Measurements from ENCODE around the gene ZNF689. TPM values are rescaled to one million over a fixed set of nuclear protein-coding genes. Genes with fewer than 3 reads are reported as not detected.
A peak's percentile ranks its signal among the peaks of the same experiment; 100 is the strongest.

The ZNF689 gene
- polyA plus RNA-seq, result 1 to 10 TPM; 5.7 to 8.9 (median 7.0) TPM
- long read RNA-seq, donor 1, result 0 reads
- long read RNA-seq, donor 2, result 0 reads
- long read RNA-seq, donor 3, partial matches to known transcripts, result 0 of 2 reads
- long read RNA-seq, donor 3, other reads (novel, unspliced or antisense), result 0 of 2 reads
- long read RNA-seq, donor 4, result 0 reads
- long read RNA-seq, donor 5, partial matches to known transcripts, result 0 of 2 reads
- long read RNA-seq, donor 5, other reads (novel, unspliced or antisense), result 0 of 2 reads
- long read RNA-seq, donor 6, partial matches to known transcripts, result 0 of 1 reads
- long read RNA-seq, donor 6, other reads (novel, unspliced or antisense), result 0 of 1 reads
- long read RNA-seq, donor 7, partial matches to known transcripts, result 0 of 3 reads
- long read RNA-seq, donor 7, other reads (novel, unspliced or antisense), result 0 of 3 reads
- long read RNA-seq, donor 8, result 0 reads
- long read RNA-seq, donor 9, result 0 reads
- long read RNA-seq, donor 10, partial matches to known transcripts, result 0 of 2 reads
- long read RNA-seq, donor 10, other reads (novel, unspliced or antisense), result 0 of 2 reads

DNA sequence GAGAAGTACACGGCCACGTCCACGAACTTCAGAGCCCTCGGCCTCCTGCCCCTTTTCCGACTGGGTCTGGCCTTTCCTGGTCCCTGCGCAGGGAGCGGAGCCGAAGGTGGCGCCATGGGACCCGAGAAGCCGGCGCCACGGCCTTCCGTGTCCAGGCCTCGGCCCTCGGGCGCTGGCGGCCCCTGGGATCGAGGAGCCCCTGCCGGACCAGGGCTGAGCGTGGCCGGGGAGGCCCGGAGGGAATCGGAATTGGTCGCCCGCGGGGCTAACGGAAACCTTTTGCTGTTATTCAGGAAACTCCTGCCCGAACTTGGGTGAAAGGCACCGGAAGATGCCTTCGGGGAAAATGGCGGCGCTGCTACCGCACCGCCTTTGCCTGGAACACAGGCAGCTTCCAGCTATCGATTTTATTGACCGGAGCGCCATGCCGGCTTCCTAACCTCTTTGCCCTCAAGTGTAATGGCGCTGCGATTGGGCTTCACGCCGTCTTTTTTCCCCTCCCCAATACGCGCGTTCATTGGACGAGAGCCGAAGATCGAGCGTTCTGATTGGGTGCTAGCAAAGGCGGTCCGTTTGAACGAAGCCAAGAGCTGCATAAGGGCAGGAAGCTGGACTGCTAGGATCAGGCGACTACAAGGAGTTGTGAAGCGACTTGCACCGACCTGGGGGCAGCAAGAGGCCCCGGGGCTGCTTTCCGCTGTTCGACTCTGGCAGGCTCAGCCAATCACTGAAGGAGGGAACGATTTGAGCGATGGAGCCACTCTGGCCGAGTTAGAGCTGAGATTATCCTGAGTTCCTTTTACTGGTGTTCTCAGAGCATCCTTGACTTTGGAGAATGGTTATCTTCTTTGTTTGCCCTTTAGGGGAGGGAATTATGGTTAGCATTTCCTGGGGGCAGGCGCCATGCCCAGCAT, at the start of gene ZNF689:
TSS of gene ZNF689 (minus strand) at position 464 of the 914 bp plus-strand sequence. CDS start at position 116, 348 bp downstream.
- H3K4me1 ChIP-seq (ENCODE audit: control insufficient read depth in 3 of 3, insufficient read depth in 2 of 3, low read depth in 1 of 3, low read length in 2 of 3), result peaks cover 0 to 9% (median 5%) of the 10 kb centered on the region in 3 donors
- WGBS, 3 donors, result 0% methylated on average over 59 to 63 of the region's 63 CpGs
- no peaks in the 10 kb centered on the region for H3K27me3 ChIP-seq (ENCODE audit: control insufficient read depth in 3 of 3, insufficient read depth in 3 of 3, low read length in 3 of 3)
- DNase-seq (peak; percentile 98 to 99), FAIRE-seq (no peak)
- H3K9me3 ChIP-seq (ENCODE audit: control insufficient read depth in 2 of 2, insufficient read depth in 1 of 2, low read depth in 1 of 2, low read length in 1 of 2), result no peaks in the 10 kb centered on the region
- H3K27ac ChIP-seq (ENCODE audit: low read depth in 1 of 3, low read length in 2 of 3), result peak within 1 kb of the TSS; percentile 86 to 96 (median 92)
- H3K36me3 ChIP-seq (ENCODE audit: control insufficient read depth in 3 of 3, insufficient read depth in 2 of 3, low read depth in 1 of 3, low read length in 3 of 3), result peaks cover 0 to 34% (median under 1%) of the 10 kb centered on the region in 3 donors
- peak within 1 kb of the TSS; percentile 67 to 89 (median 89) for H3K4me3 ChIP-seq (ENCODE audit: low read depth in 1 of 3, low read length in 3 of 3)

DNA sequence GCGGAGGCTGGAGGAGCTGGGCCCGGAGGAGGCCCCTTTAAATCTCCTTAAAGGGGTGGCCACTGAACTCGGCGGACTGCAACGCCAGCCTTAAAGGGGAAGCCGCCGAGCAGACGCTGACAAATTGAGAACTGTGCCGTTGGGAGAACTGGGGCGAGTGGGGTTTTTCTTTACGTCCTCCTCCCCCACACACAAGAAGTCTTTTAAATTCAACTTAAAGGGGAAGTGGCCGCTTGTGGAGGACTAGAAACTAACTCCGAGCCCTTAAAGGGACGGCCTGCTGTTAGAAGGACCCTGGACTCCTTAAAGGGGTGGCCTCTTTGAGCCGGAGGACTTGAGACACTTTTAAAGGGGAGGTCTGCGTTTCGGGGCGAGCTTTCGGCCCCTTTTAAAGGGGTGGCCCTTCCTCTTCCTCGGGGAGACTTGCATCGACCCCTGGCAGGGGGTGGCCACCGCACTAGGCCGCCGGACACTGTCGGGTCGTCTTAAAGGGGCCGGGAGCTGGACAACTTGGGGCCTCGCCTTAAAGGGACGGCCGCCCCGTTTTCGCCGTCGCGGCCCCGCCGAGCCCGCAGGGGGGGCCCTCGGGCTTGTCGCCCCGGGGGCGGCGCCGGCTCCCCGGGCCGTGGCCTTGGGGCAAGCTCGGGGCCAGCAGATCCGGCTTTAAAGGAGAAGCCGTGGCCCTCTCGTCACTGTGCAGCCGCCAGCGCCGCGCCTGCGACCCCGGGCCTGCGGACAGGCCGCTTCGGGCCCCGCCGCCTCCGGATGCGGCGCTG, 48.7 kb upstream of the ZNF689 start:
- no peak for FAIRE-seq
- H3K36me3 ChIP-seq (ENCODE audit: control insufficient read depth in 3 of 3, insufficient read depth in 2 of 3, low read depth in 1 of 3, low read length in 3 of 3), result peaks cover 24 to 77% (median 30%) of the 10 kb centered on the region in 3 donors
- 0% methylated on average over 44 to 64 of the region's 64 CpGs for WGBS, 3 donors
- H3K4me3 ChIP-seq (ENCODE audit: low read depth in 1 of 3, low read length in 3 of 3), result peak overlapping the region; percentile 79 to 86 (median 86)
- H3K27me3 ChIP-seq (ENCODE audit: control insufficient read depth in 3 of 3, insufficient read depth in 3 of 3, low read length in 3 of 3), result no peaks in the 10 kb centered on the region
- peaks cover 0 to 40% (median 6%) of the 10 kb centered on the region in 3 donors for H3K4me1 ChIP-seq (ENCODE audit: control insufficient read depth in 3 of 3, insufficient read depth in 2 of 3, low read depth in 1 of 3, low read length in 2 of 3)
- peak overlapping the region; percentile 97 to 99 (median 99) for H3K27ac ChIP-seq (ENCODE audit: low read depth in 1 of 3, low read length in 2 of 3)
- no peaks in the 10 kb centered on the region for H3K9me3 ChIP-seq (ENCODE audit: control insufficient read depth in 2 of 2, insufficient read depth in 1 of 2, low read depth in 1 of 2, low read length in 1 of 2)
- peak; percentile 91 to 98 for DNase-seq

DNA sequence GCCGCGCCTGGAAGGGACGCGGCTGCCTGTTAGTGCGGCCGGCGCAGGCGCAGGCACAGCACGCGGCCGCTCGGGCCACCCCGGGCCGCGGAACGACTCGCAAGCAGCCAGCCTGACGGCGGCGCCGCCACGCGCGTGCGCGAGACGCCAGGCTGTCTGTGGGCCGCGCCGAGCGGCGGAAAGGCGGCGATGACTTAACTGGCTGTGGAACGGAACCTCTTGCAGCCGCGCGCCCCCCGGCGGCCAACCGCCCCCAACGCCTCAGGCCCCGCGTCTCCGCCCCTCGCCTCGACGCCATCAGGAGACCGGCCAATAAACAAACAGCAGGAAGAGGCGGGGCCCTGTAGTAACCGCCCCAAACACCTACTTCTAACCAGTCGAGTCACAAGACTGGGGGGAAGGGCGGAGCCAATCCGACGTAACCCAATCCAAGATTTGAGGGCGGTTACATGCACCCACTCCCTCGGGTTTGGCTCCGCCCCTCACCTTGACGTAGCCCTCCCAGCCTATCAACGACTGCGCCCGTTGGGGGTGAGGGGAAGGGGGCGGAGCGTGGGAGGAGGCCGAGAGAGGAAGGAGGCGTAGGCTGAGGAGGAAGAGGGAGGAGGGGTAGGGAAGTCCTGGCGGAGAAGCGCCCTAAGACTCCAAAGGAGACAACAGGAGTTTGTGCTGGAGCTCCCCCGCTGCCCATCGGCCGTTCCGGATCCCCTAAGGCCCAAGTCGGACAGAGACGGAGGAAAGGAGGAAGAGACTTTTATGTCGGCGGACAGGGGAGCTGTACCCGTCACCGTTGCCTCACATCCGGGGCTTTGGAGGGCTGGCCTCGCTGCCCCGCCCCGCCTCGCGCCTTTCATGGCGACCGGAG, 47.9 kb upstream of the ZNF689 start, which contains the start of gene FBRS:
TSS of gene FBRS (plus strand) at position 566 of the 865 bp plus-strand sequence. CDS start 1,088 bp downstream, outside the sequence.
- DNase-seq (peak; percentile 100), FAIRE-seq (peak; percentile 44)
- Histone ChIP-seq H3K36me3 (ENCODE audit: control insufficient read depth in 3 of 3, insufficient read depth in 2 of 3, low read depth in 1 of 3, low read length in 3 of 3) (peaks cover 26 to 77% (median 31%) of the 10 kb centered on the region in 3 donors), H3K27ac (ENCODE audit: low read depth in 1 of 3, low read length in 2 of 3) (peak within 1 kb of the TSS; percentile 97 to 99 (median 99)), H3K27me3 (ENCODE audit: control insufficient read depth in 3 of 3, insufficient read depth in 3 of 3, low read length in 3 of 3) (no peaks in the 10 kb centered on the region), H3K4me3 (ENCODE audit: low read depth in 1 of 3, low read length in 3 of 3) (peak within 1 kb of the TSS; percentile 79 to 86 (median 86)), H3K9me3 (ENCODE audit: control insufficient read depth in 2 of 2, insufficient read depth in 1 of 2, low read depth in 1 of 2, low read length in 1 of 2) (no peaks in the 10 kb centered on the region), H3K4me1 (ENCODE audit: control insufficient read depth in 3 of 3, insufficient read depth in 2 of 3, low read depth in 1 of 3, low read length in 2 of 3) (peaks cover 0 to 33% (median 6%) of the 10 kb centered on the region in 3 donors)
- WGBS, 3 donors, result 0% methylated on average over 72 to 86 of the region's 86 CpGs

DNA sequence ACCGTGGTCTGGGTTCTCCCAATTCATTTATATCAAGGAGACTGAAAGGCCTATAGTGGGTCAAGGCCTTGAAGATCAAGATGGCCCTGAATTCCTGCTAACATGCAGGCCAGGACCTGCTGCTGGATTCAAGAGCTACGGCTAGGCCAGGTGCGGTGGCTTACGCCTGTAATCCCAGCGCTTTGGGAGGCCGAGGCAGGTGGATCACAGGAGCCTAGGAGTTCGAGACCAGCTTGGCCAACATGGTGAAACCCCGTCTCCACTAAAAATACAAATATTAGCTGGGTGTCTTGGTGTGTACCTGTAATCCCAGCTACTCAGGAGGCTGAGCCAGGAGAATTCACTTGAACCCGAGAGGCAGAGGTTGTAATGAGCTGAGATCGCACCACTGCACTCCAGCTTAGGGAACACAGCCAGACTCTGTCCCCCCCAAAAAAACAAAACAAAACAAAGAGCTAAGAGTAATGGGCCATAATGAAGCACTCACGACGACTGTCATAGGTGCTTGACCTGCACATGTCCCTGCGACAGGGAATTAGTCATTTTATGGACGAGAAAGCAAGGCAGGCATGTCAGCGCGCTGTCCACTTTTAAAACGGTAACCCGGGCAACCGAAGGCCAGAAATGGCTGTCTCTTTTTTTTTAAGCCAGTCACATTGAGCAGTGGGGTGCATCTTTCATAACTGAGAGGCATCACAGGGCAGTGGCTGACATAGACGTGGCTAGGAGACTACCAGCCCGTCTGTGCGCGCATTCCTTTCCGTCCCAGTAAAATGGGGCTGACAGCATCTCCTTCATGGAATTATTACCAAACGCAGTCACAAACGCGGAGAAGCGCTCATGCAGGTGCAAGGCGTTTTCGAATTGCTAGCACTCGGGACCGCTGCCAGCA, 47.0 kb upstream of the ZNF689 start:
- peak overlapping the region; percentile 72 to 92 (median 90) for H3K27ac ChIP-seq (ENCODE audit: low read depth in 1 of 3, low read length in 2 of 3)
- H3K4me1 ChIP-seq (ENCODE audit: control insufficient read depth in 3 of 3, insufficient read depth in 2 of 3, low read depth in 1 of 3, low read length in 2 of 3), result peaks cover 0 to 27% (median 6%) of the 10 kb centered on the region in 3 donors
- peaks cover 17 to 75% (median 33%) of the 10 kb centered on the region in 3 donors for H3K36me3 ChIP-seq (ENCODE audit: control insufficient read depth in 3 of 3, insufficient read depth in 2 of 3, low read depth in 1 of 3, low read length in 3 of 3)

DNA sequence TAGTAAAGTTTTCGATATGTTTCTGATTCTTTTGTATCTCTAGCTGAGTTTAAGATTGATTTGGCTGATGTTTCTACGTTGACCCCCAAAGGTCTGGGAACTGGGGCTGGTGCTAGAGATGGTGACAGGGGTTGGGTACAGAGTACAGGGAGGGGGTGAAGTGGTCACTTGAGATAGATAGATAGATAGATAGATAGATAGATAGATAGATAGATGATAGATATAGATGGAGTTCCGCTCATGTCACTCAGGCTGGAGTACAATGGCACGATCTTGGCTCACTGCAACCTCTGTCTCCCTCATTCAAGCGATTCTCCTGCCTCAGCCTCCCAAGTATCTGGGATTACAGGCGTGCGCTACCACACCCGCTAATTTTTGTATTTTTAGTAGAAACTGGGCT, 46.2 kb upstream of the ZNF689 start:
- 96 to 97% (median 96%) methylated on average over 8 of the region's 8 CpGs for WGBS, 3 donors

More for the DNA sequence above, 47.0 kb upstream of the ZNF689 start:
- FAIRE-seq, result no peak
- no peaks in the 10 kb centered on the region for H3K9me3 ChIP-seq (ENCODE audit: control insufficient read depth in 2 of 2, insufficient read depth in 1 of 2, low read depth in 1 of 2, low read length in 1 of 2)
- peak overlapping the region in 2 of 3 donors; percentile 35 to 55 for H3K4me3 ChIP-seq (ENCODE audit: low read depth in 1 of 3, low read length in 3 of 3)
- H3K27me3 ChIP-seq (ENCODE audit: control insufficient read depth in 3 of 3, insufficient read depth in 3 of 3, low read length in 3 of 3), result no peaks in the 10 kb centered on the region
- DNase-seq, result no peak
- 26 to 31% (median 26%) methylated on average over 32 of the region's 32 CpGs for WGBS, 3 donors

DNA sequence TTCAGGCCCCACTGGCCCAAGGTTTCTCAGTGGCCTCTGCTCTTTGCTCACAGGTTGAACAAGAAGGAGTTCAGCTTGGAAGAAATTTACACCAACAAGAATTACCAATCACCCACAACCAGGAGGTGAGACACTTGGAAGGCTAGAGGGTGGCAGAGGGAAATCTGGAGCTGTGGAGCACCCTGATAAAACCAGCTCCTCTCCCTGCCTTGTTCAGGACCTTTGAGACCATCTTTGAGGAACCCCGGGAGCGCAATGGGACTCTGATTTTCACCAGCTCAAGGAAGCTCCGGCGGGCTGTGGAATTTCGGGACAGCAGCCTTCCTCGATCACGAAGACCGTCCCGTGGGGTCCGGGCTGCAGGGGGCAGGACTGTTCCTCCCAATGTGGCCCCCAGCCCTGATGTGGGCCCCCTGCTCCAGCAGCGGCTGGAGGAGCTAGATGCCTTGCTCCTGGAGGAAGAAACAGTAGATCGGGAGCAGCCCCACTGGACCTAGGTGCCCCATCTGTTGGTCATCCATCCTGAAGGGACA, 45.7 kb upstream of the ZNF689 start:
- H3K27ac ChIP-seq (ENCODE audit: low read depth in 1 of 3, low read length in 2 of 3), result no peak overlapping the region
- peaks cover 16 to 64% (median 31%) of the 10 kb centered on the region in 3 donors for H3K36me3 ChIP-seq (ENCODE audit: control insufficient read depth in 3 of 3, insufficient read depth in 2 of 3, low read depth in 1 of 3, low read length in 3 of 3)
- WGBS, 3 donors, result 90 to 94% (median 94%) methylated on average over 12 of the region's 12 CpGs
- no peak overlapping the region for H3K4me3 ChIP-seq (ENCODE audit: low read depth in 1 of 3, low read length in 3 of 3)
- DNase-seq, result no peak
- no peak for FAIRE-seq
- peaks cover 0 to 20% (median 7%) of the 10 kb centered on the region in 3 donors for H3K4me1 ChIP-seq (ENCODE audit: control insufficient read depth in 3 of 3, insufficient read depth in 2 of 3, low read depth in 1 of 3, low read length in 2 of 3)
- H3K9me3 ChIP-seq (ENCODE audit: control insufficient read depth in 2 of 2, insufficient read depth in 1 of 2, low read depth in 1 of 2, low read length in 1 of 2), result no peaks in the 10 kb centered on the region
- H3K27me3 ChIP-seq (ENCODE audit: control insufficient read depth in 3 of 3, insufficient read depth in 3 of 3, low read length in 3 of 3), result no peaks in the 10 kb centered on the region

More for the DNA sequence above, 46.2 kb upstream of the ZNF689 start:
- FAIRE-seq, result no peak
- Histone ChIP-seq H3K4me3 (ENCODE audit: low read depth in 1 of 3, low read length in 3 of 3) (no peak overlapping the region), H3K36me3 (ENCODE audit: control insufficient read depth in 3 of 3, insufficient read depth in 2 of 3, low read depth in 1 of 3, low read length in 3 of 3) (peaks cover 16 to 69% (median 31%) of the 10 kb centered on the region in 3 donors), H3K9me3 (ENCODE audit: control insufficient read depth in 2 of 2, insufficient read depth in 1 of 2, low read depth in 1 of 2, low read length in 1 of 2) (no peaks in the 10 kb centered on the region), H3K27me3 (ENCODE audit: control insufficient read depth in 3 of 3, insufficient read depth in 3 of 3, low read length in 3 of 3) (no peaks in the 10 kb centered on the region), H3K27ac (ENCODE audit: low read depth in 1 of 3, low read length in 2 of 3) (peak overlapping the region in 1 of 3 donors; percentile 29), H3K4me1 (ENCODE audit: control insufficient read depth in 3 of 3, insufficient read depth in 2 of 3, low read depth in 1 of 3, low read length in 2 of 3) (peaks cover 0 to 24% (median 7%) of the 10 kb centered on the region in 3 donors)
- DNase-seq, result no peak
